Small intestine (tissue), 7 donors: Measurements from ENCODE around the gene UQCR11. TPM values are rescaled to one million over a fixed set of nuclear protein-coding genes. Genes with fewer than 3 reads are reported as not detected.

ENCODE experiments used
- DNase-seq, 2 donors: peaks; one replicate each; pipeline versions ENCODE4 v3.0.0 to v3.0.0-alpha.2; 2013
- FAIRE-seq: peaks from 2 replicates; lab custom pipeline; 2012; peaks lifted over from hg19 to GRCh38; lab: Jason Lieb, UNC
- H3K27ac ChIP-seq, 3 donors: one replicate each; pipeline ENCODE4 v1.5.1; 2013; ENCODE audit warnings: low read length in 2 of 3, mild to moderate bottlenecking in 2 of 3, control low read depth in 1 of 3, inconsistent platforms in 1 of 3, low read depth in 1 of 3, moderate library complexity in 1 of 3
- H3K27me3 ChIP-seq, 3 donors: one replicate each; pipeline ENCODE4 v1.6.1; 2013; ENCODE audit warnings: low read length in 3 of 3, inconsistent platforms in 1 of 3; ENCODE audit not compliant: control insufficient read depth in 3 of 3, insufficient read depth in 3 of 3
- H3K36me3 ChIP-seq, 3 donors: one replicate each; pipeline ENCODE4 v1.6.1; 2013; ENCODE audit warnings: low read length in 3 of 3, inconsistent platforms in 1 of 3, low read depth in 1 of 3, mild to moderate bottlenecking in 1 of 3, moderate library complexity in 1 of 3; ENCODE audit not compliant: control insufficient read depth in 3 of 3, insufficient read depth in 2 of 3
- H3K4me1 ChIP-seq, 3 donors: one replicate each; pipeline ENCODE4 v1.6.1; 2013; ENCODE audit warnings: low read length in 2 of 3, inconsistent platforms in 1 of 3, low read depth in 1 of 3, mild to moderate bottlenecking in 1 of 3, moderate library complexity in 1 of 3; ENCODE audit not compliant: control insufficient read depth in 3 of 3, insufficient read depth in 2 of 3
- H3K4me3 ChIP-seq, 3 donors: one replicate each; pipeline ENCODE4 v1.5.1; 2013; ENCODE audit warnings: low read length in 3 of 3, control low read depth in 1 of 3, inconsistent platforms in 1 of 3, low read depth in 1 of 3, mild to moderate bottlenecking in 1 of 3, moderate library complexity in 1 of 3
- H3K9me3 ChIP-seq, 2 donors: one replicate each; pipeline ENCODE4 v1.6.1; 2013; ENCODE audit warnings: low read depth in 1 of 2, low read length in 1 of 2; ENCODE audit not compliant: control insufficient read depth in 2 of 2, insufficient read depth in 1 of 2
- WGBS, 3 donors: extraction: QIAGEN DNeasy Blood & Tissue Kit; methylation state at CpG; one replicate each; pipeline ENCODE4 v1.1.7; 2013; 5-methylcytosine and 5-hydroxymethylcytosine counted together
- polyA plus RNA-seq, 4 donors: library from polyadenylated mRNA; stranded (reverse) in 3 of 4; unstranded in 1 of 4; fragments of 200-250 nt in 3 of 4; fragments of 120-200 nt in 1 of 4; gene quantifications; one replicate each; pipeline versions ENCODE4 v1.2.1 to v1.2.3, GENCODE V29; 2013
- donor health status: healthy with polysubstance abuse.
- donor health status: control.
- donor health status: control.
- donor health status: Bipolar disorder and iron deficiency.
- donor health status: healthy.

The UQCR11 gene
- polyA plus RNA-seq, 4 donors = 115 to 283 (median 212) TPM

GRCh38 chr19:1616875-1617274 is 11.6 kb upstream of the UQCR11 start:
- FAIRE-seq = no peak
- 65 to 70% (median 67%) methylated on average over 4 of the region's 4 CpGs for WGBS, 3 donors

GRCh38 chr19:1616396-1616795 is 11.1 kb upstream of the UQCR11 start:
- no peak overlapping the region for H3K27ac ChIP-seq

More at GRCh38 chr19:1616875-1617274, 11.6 kb upstream of the UQCR11 start:
- Histone ChIP-seq H3K9me3 (no peaks in the 10 kb centered on the region), H3K27me3 (no peaks in the 10 kb centered on the region), H3K4me1 (peaks cover 0 to 17% (median 0%) of the 10 kb centered on the region in 3 donors), H3K36me3 (peaks cover 14 to 95% (median 25%) of the 10 kb centered on the region in 3 donors), H3K27ac (no peak overlapping the region), H3K4me3 (no peak overlapping the region)
- no peak for DNase-seq

GRCh38 chr19:1615156-1615765 is 10.0 kb upstream of the UQCR11 start:
- DNase-seq = no peak

More at GRCh38 chr19:1616396-1616795, 11.1 kb upstream of the UQCR11 start:
- no peak for FAIRE-seq
- no peak for DNase-seq
- H3K36me3 ChIP-seq = peaks cover 17 to 95% (median 22%) of the 10 kb centered on the region in 3 donors
- H3K4me3 ChIP-seq = no peak overlapping the region
- no peaks in the 10 kb centered on the region for H3K9me3 ChIP-seq
- H3K4me1 ChIP-seq = peaks cover 0 to 17% (median 0%) of the 10 kb centered on the region in 3 donors
- WGBS, 3 donors = 82 to 94% (median 90%) methylated on average over 8 of the region's 8 CpGs
- no peaks in the 10 kb centered on the region for H3K27me3 ChIP-seq

GRCh38 chr19:1613808-1614570 is 8.7 kb upstream of the UQCR11 start:
- H3K36me3 ChIP-seq = peaks cover 8 to 90% (median 24%) of the 10 kb centered on the region in 3 donors
- H3K27me3 ChIP-seq = no peaks in the 10 kb centered on the region
- FAIRE-seq = no peak
- DNase-seq = no peak
- H3K9me3 ChIP-seq = no peaks in the 10 kb centered on the region
- H3K27ac ChIP-seq = peak overlapping the region in 1 of 3 donors; percentile 47
- 93 to 98% (median 95%) methylated on average over 28 to 32 of the region's 32 CpGs for WGBS, 3 donors
- no peak overlapping the region for H3K4me3 ChIP-seq
- peaks cover 0 to 17% (median 0%) of the 10 kb centered on the region in 3 donors for H3K4me1 ChIP-seq

More at GRCh38 chr19:1615156-1615765, 10.0 kb upstream of the UQCR11 start:
- Histone ChIP-seq H3K9me3 (no peaks in the 10 kb centered on the region), H3K27me3 (no peaks in the 10 kb centered on the region), H3K27ac (no peak overlapping the region), H3K4me3 (no peak overlapping the region), H3K36me3 (peaks cover 12 to 91% (median 24%) of the 10 kb centered on the region in 3 donors), H3K4me1 (peaks cover 0 to 17% (median 0%) of the 10 kb centered on the region in 3 donors)
- WGBS, 3 donors = 92 to 93% (median 92%) methylated on average over 28 to 41 of the region's 41 CpGs
- FAIRE-seq = no peak

- WGBS, 3 donors = 79 to 84% (median 80%) methylated on average over 9 of the region's 9 CpGs
- DNase-seq (peak in 1 of 2 donors; percentile 75), FAIRE-seq (no peak)
- Histone ChIP-seq H3K27me3 (no peaks in the 10 kb centered on the region), H3K4me3 (no peak overlapping the region), H3K4me1 (peaks cover 0 to 17% (median 0%) of the 10 kb centered on the region in 3 donors), H3K27ac (peak overlapping the region in 1 of 3 donors; percentile 28), H3K36me3 (peaks cover 8 to 89% (median 24%) of the 10 kb centered on the region in 3 donors), H3K9me3 (no peaks in the 10 kb centered on the region)
Observed at GRCh38 chr19:1613146-1613545, 7.9 kb upstream of the UQCR11 start.

- peaks cover 8 to 82% (median 24%) of the 10 kb centered on the region in 3 donors for H3K36me3 ChIP-seq
- no peak for FAIRE-seq
- WGBS, 3 donors = 93 to 95% (median 93%) methylated on average over 39 of the region's 39 CpGs
Observed at GRCh38 chr19:1612114-1613086, 7.1 kb upstream of the UQCR11 start.

GRCh38 chr19:1611353-1611752 is 6.1 kb upstream of the UQCR11 start:
- Histone ChIP-seq H3K27me3 (no peaks in the 10 kb centered on the region), H3K9me3 (no peaks in the 10 kb centered on the region), H3K4me3 (no peak overlapping the region), H3K36me3 (peaks cover 8 to 74% (median 24%) of the 10 kb centered on the region in 3 donors), H3K27ac (no peak overlapping the region), H3K4me1 (peaks cover 0 to 18% (median 0%) of the 10 kb centered on the region in 3 donors)
- 90 to 94% (median 94%) methylated on average over 15 of the region's 15 CpGs for WGBS, 3 donors
- DNase-seq (no peak), FAIRE-seq (no peak)

More at GRCh38 chr19:1612114-1613086, 7.1 kb upstream of the UQCR11 start:
- DNase-seq = no peak
- Histone ChIP-seq H3K27ac (peak overlapping the region in 1 of 3 donors; percentile 28), H3K9me3 (no peaks in the 10 kb centered on the region), H3K4me1 (peaks cover 0 to 17% (median 0%) of the 10 kb centered on the region in 3 donors), H3K4me3 (no peak overlapping the region), H3K27me3 (no peaks in the 10 kb centered on the region)
